Measurements from ENCODE around the gene DNAH1.

DNAH1 gene

GRCh38 chr3:52399131-52399530 lies 83.0 kb downstream of the DNAH1 start:
- no peak for TF ChIP-seq YY1 (IDR thresholded peaks at IDR 0.05; ENCODE audit: low read depth)

- TF ChIP-seq, protein P1, sequence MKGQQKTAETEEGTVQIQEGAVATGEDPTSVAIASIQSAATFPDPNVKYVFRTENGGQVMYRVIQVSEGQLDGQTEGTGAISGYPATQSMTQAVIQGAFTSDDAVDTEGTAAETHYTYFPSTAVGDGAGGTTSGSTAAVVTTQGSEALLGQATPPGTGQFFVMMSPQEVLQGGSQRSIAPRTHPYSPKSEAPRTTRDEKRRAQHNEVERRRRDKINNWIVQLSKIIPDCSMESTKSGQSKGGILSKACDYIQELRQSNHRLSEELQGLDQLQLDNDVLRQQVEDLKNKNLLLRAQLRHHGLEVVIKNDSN (IDR thresholded peaks at IDR 0.05), result no peak
- TF ChIP-seq YY1 (IDR thresholded peaks at IDR 0.05; ENCODE audit: low read depth) (no peak), TEAD4 (IDR thresholded peaks at IDR 0.05) (no peak), NFIC (IDR thresholded peaks at IDR 0.05) (no peak), ZBTB7A (IDR thresholded peaks at IDR 0.05; ENCODE audit: low read depth) (no peak), TAF1 (IDR thresholded peaks at IDR 0.05; ENCODE audit: low read depth) (no peak), EP300 (IDR thresholded peaks at IDR 0.05; ENCODE audit: borderline replicate concordance) (no peak), TCF12 (IDR thresholded peaks at IDR 0.05; ENCODE audit: low read depth) (no peak), RAD21 (IDR thresholded peaks at IDR 0.05; ENCODE audit: low read depth) (no peak), FOXM1 (IDR thresholded peaks at IDR 0.05; ENCODE audit: borderline replicate concordance, low read depth) (no peak), CEBPB (IDR thresholded peaks at IDR 0.05) (no peak), REST (IDR thresholded peaks at IDR 0.05; ENCODE audit: low read depth) (no peak), EGR1 (IDR thresholded peaks at IDR 0.05) (no peak), CREB1 (IDR thresholded peaks at IDR 0.05; ENCODE audit: low read depth) (no peak)
- TF ChIP-seq, protein P2, sequence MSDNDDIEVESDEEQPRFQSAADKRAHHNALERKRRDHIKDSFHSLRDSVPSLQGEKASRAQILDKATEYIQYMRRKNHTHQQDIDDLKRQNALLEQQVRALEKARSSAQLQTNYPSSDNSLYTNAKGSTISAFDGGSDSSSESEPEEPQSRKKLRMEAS (IDR thresholded peaks at IDR 0.05), result no peak
Measured at GRCh38 chr3:52399593-52399992, 83.5 kb downstream of the DNAH1 start.

GRCh38 chr3:52400275-52400793 lies 84.2 kb downstream of the DNAH1 start:
- TF ChIP-seq, protein P2 (IDR thresholded peaks at IDR 0.05), result no peak
- TF ChIP-seq EGR1 (IDR thresholded peaks at IDR 0.05) (no peak), EP300 (IDR thresholded peaks at IDR 0.05; ENCODE audit: borderline replicate concordance) (no peak)

DNA sequence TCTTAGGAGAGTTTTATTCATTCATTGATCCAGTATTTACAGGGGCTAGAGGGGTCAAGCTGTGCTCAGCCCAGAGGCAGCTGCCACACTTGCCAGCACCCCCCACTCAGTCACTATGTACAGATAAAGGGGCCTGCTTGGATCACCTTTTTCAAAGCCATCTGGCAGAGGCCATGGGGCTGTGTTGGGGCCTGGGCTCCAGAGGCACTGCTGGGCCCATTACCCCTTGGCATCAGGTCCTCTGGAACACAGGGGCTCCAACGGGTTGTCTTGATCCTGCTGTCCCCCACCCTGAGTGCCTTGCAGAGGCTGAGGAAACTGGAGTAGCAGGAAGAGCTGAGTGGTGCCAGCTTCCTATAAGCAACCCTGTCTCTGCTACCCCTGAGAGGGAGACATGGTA lies 84.9 kb downstream of the DNAH1 start:
- TF ChIP-seq, protein P1 (IDR thresholded peaks at IDR 0.05), result no peak
- TF ChIP-seq TCF12 (IDR thresholded peaks at IDR 0.05; ENCODE audit: low read depth) (no peak), ZBTB7A (IDR thresholded peaks at IDR 0.05; ENCODE audit: low read depth) (no peak), YY1 (IDR thresholded peaks at IDR 0.05; ENCODE audit: low read depth) (no peak), CREB1 (IDR thresholded peaks at IDR 0.05; ENCODE audit: low read depth) (no peak), CEBPB (IDR thresholded peaks at IDR 0.05) (no peak), TAF1 (IDR thresholded peaks at IDR 0.05; ENCODE audit: low read depth) (no peak), EP300 (IDR thresholded peaks at IDR 0.05; ENCODE audit: borderline replicate concordance) (no peak), RAD21 (IDR thresholded peaks at IDR 0.05; ENCODE audit: low read depth) (no peak), TEAD4 (IDR thresholded peaks at IDR 0.05) (no peak), REST (IDR thresholded peaks at IDR 0.05; ENCODE audit: low read depth) (no peak), FOXM1 (IDR thresholded peaks at IDR 0.05; ENCODE audit: borderline replicate concordance, low read depth) (no peak), NFIC (IDR thresholded peaks at IDR 0.05) (no peak), EGR1 (IDR thresholded peaks at IDR 0.05) (no peak)
- TF ChIP-seq, protein P2 (IDR thresholded peaks at IDR 0.05), result no peak

DNA sequence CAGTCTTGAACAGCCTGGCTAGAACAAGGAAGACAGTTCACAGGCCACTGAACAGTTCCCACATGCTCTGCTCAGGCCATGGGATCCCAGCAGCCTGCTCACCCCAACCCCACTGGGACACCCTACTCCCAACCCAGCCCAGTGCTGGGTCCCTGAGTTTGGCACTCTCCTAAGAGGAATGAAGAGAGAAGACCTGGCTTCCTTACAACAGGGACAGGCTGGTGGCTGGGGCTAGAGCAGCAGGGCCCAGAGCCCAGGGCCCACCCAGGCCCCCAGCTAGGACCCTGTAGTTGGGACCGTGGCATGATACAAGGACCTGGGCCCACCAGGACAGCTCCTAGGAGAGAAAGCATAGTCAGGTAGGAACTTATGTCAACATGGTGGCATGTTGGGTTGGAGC lies 85.4 kb downstream of the DNAH1 start:
- no peak for TF ChIP-seq YY1 (IDR thresholded peaks at IDR 0.05; ENCODE audit: low read depth)
- TF ChIP-seq, protein P1 (IDR thresholded peaks at IDR 0.05), result no peak
- no peak for TF ChIP-seq RAD21 (IDR thresholded peaks at IDR 0.05; ENCODE audit: low read depth)
- TF ChIP-seq EP300 (IDR thresholded peaks at IDR 0.05; ENCODE audit: borderline replicate concordance), result no peak
- no peak for TF ChIP-seq TCF12 (IDR thresholded peaks at IDR 0.05; ENCODE audit: low read depth)
- TF ChIP-seq ZBTB7A (IDR thresholded peaks at IDR 0.05; ENCODE audit: low read depth), result no peak
- TF ChIP-seq TAF1 (IDR thresholded peaks at IDR 0.05; ENCODE audit: low read depth), result no peak
- no peak for TF ChIP-seq CEBPB (IDR thresholded peaks at IDR 0.05)
- TF ChIP-seq, protein P2 (IDR thresholded peaks at IDR 0.05), result no peak
- no peak for TF ChIP-seq NFIC (IDR thresholded peaks at IDR 0.05)
- TF ChIP-seq TEAD4 (IDR thresholded peaks at IDR 0.05), result no peak

Data from Ishikawa (cell line).